Caco-2 (cell line): Measurements from ENCODE around the gene PRDM5. TPM values are rescaled to one million over a fixed set of nuclear protein-coding genes. Genes with fewer than 3 reads are reported as not detected.

Experiments used
- BruUV-seq: library from RNA; stranded (reverse); fragments of 400-500 nt; replicated peaks from 2 replicates; lab custom pipeline; 2021; lab: Mats Ljungman, UMichigan
- CTCF ChIA-PET: fragments of 300-600 bp; sonication (Branson Sonifier 250); formaldehyde crosslinking; loops from one replicate; lab custom pipeline; 2022; ENCODE audit warnings: antibody characterized with exemption; lab: Charles Lee
- POLR2A ChIA-PET: fragments of 300-600 bp; sonication (Branson Sonifier 250); formaldehyde crosslinking; loops from one replicate; lab custom pipeline; 2022; ENCODE audit warnings: antibody characterized with exemption; lab: Charles Lee
- DNase-seq, 2 experiments: peaks; one replicate each; pipeline versions ENCODE4 v3.0.0 to v3.0.0-alpha.2; 2020 to 2022
- H3K27me3 ChIP-seq: replicated peaks from 2 replicates; pipeline ENCODE4 v1.6.0; 2011; ENCODE audit warnings: low read length; ENCODE audit not compliant: control insufficient read depth, insufficient read depth
- H3K36me3 ChIP-seq: 2 replicates; pipeline ENCODE4 v1.5.1; 2011; ENCODE audit warnings: low read length; ENCODE audit not compliant: control insufficient read depth, insufficient read depth
- H3K4me1 ChIP-seq: fragments of 250-450 bp; sonication (Bioruptor Pico); 2 replicates; pipeline ENCODE4 v1.5.1; 2020; ENCODE audit warnings: mild to moderate bottlenecking
- H3K4me3 ChIP-seq: 2 replicates; pipeline ENCODE4 v1.5.1; 2011; ENCODE audit warnings: low read depth, mild to moderate bottlenecking, control low read depth, low read length
- H3K9me3 ChIP-seq: fragments of 250-450 bp; sonication (Bioruptor Pico); 2 replicates; pipeline ENCODE4 v1.5.1; 2020; ENCODE audit warnings: mild to moderate bottlenecking, moderate library complexity
- H3K27ac Mint-ChIP-seq: one replicate; pipeline ENCODE4 v1.8.0; 2022; ENCODE audit warnings: mixed read lengths; ENCODE audit not compliant: unreplicated experiment
- H3K27me3 Mint-ChIP-seq: one replicate; pipeline ENCODE4 v1.8.0; 2022; ENCODE audit warnings: mixed read lengths; ENCODE audit not compliant: insufficient read depth, unreplicated experiment
- H3K36me3 Mint-ChIP-seq: one replicate; pipeline ENCODE4 v1.8.0; 2022; ENCODE audit warnings: mild to moderate bottlenecking, mixed read lengths; ENCODE audit not compliant: insufficient read depth, unreplicated experiment
- H3K4me1 Mint-ChIP-seq: one replicate; pipeline ENCODE4 v1.8.0; 2022; ENCODE audit warnings: low read depth, mixed read lengths; ENCODE audit not compliant: unreplicated experiment
- H3K4me3 Mint-ChIP-seq: one replicate; pipeline ENCODE4 v1.8.0; 2022; ENCODE audit warnings: mild to moderate bottlenecking, moderate library complexity, mixed read lengths; ENCODE audit not compliant: unreplicated experiment
- H3K9me3 Mint-ChIP-seq: one replicate; pipeline ENCODE4 v1.8.0; 2022; ENCODE audit warnings: mixed read lengths; ENCODE audit not compliant: unreplicated experiment
- intact Hi-C: fragments of 100-400 bp; cut with micrococcal nuclease; formaldehyde crosslinking; loops from one replicate; pipeline ENCODE4 v1.10.0; 2022; ENCODE audit not compliant: unreplicated experiment
- total RNA-seq: library from RNA; stranded (reverse); gene quantifications from 2 replicates; pipeline ENCODE4 v1.2.3, GENCODE V29; 2022
- TF ChIP-seq, protein P1 (sequence below), 2 experiments: fragments of 200-600 bp in 1 of 2; IDR thresholded peaks; 1 replicate in 1 of 2; 2 replicates in 1 of 2; pipeline versions ENCODE4 v1.5.1 to v1.8.0; 2011 to 2022; ENCODE audit warnings: antibody characterized with exemption in 1 of 2, control low read depth in 1 of 2, inconsistent platforms in 1 of 2, low read depth in 1 of 2, low read length in 1 of 2, mild to moderate bottlenecking in 1 of 2, moderate library complexity in 1 of 2; ENCODE audit not compliant: insufficient read depth in 1 of 2, severe bottlenecking in 1 of 2, unreplicated experiment in 1 of 2

Gene PRDM5
- total RNA-seq, 1 experiment from 2014 or later = 14.3 TPM

DNA sequence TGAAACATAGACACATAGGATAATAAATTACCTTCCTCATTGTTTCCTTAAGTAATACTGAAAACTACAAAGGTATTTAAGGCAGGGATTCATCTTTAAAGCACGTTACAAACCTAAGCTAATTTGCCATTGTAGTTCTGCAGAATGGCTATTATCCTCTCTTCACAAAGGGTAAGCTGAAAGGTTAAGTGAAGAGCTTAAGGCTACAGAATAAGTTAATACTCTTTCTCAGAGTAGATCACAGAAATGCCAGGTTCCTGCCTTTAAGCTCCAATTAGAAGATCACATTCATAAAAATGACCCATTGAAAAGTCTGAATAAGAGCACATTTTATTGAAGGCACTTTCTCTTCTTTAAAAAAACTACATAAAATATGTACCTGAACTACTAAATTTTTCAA is 42.1 kb upstream of the PRDM5 start:
- peaks cover 6% of the 10 kb centered on the region for H3K27me3 Mint-ChIP-seq
- Histone ChIP-seq H3K4me1 (no peaks in the 10 kb centered on the region), H3K9me3 (no peaks in the 10 kb centered on the region), H3K4me3 (no peak overlapping the region), H3K36me3 (no peaks in the 10 kb centered on the region), H3K27me3 (no peaks in the 10 kb centered on the region)
- no peak for DNase-seq
- no TSS peak for BruUV-seq
- H3K27ac Mint-ChIP-seq = no peak overlapping the region
- H3K4me3 Mint-ChIP-seq = no peak overlapping the region
- no peaks in the 10 kb centered on the region for H3K4me1 Mint-ChIP-seq
- no peaks in the 10 kb centered on the region for H3K9me3 Mint-ChIP-seq
- no peaks in the 10 kb centered on the region for H3K36me3 Mint-ChIP-seq
- POLR2A ChIA-PET = no interaction called here
- intact Hi-C loops = no loop called here
- TF ChIP-seq, protein P1, sequence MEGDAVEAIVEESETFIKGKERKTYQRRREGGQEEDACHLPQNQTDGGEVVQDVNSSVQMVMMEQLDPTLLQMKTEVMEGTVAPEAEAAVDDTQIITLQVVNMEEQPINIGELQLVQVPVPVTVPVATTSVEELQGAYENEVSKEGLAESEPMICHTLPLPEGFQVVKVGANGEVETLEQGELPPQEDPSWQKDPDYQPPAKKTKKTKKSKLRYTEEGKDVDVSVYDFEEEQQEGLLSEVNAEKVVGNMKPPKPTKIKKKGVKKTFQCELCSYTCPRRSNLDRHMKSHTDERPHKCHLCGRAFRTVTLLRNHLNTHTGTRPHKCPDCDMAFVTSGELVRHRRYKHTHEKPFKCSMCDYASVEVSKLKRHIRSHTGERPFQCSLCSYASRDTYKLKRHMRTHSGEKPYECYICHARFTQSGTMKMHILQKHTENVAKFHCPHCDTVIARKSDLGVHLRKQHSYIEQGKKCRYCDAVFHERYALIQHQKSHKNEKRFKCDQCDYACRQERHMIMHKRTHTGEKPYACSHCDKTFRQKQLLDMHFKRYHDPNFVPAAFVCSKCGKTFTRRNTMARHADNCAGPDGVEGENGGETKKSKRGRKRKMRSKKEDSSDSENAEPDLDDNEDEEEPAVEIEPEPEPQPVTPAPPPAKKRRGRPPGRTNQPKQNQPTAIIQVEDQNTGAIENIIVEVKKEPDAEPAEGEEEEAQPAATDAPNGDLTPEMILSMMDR (IDR thresholded peaks at IDR 0.05; ENCODE audit: insufficient read depth in 1 of 2, low read depth in 1 of 2, low read length in 1 of 2, severe bottlenecking in 1 of 2, unreplicated experiment in 1 of 2) = no peak
- CTCF ChIA-PET = no interaction called here

DNA sequence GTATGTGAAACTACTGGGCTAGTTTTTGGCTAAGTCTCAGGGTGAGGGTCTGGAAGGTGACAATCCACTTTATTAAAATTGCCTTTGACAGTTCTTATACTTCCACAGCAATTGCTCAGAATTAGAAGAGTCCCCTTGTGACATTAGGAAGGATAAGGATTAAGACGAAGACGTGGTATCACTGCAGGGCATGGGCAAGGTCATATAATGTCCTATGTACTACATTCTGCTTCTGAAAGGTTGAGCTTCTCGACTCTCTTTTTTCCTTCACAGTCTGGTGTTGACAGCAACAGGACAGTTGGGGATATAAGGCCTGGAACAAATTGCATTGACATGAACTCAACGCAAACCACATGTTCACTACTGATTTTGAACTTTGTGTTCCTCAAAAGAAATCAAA is 40.9 kb upstream of the PRDM5 start:
- no peaks in the 10 kb centered on the region for H3K9me3 ChIP-seq
- Mint-ChIP-seq H3K36me3 (no peaks in the 10 kb centered on the region), H3K27ac (no peak overlapping the region), H3K4me1 (no peaks in the 10 kb centered on the region), H3K4me3 (no peak overlapping the region), H3K27me3 (peaks cover 2% of the 10 kb centered on the region), H3K9me3 (peaks cover 8% of the 10 kb centered on the region)
- intact Hi-C loops = no loop called here
- CTCF ChIA-PET = no interaction called here
- no TSS peak for BruUV-seq
- H3K36me3 ChIP-seq = no peaks in the 10 kb centered on the region
- TF ChIP-seq, protein P1 (IDR thresholded peaks at IDR 0.05; ENCODE audit: insufficient read depth in 1 of 2, low read depth in 1 of 2, low read length in 1 of 2, severe bottlenecking in 1 of 2, unreplicated experiment in 1 of 2) = no peak
- POLR2A ChIA-PET = no interaction called here
- H3K4me1 ChIP-seq = no peaks in the 10 kb centered on the region
- DNase-seq = no peak
- no peaks in the 10 kb centered on the region for H3K27me3 ChIP-seq
- no peak overlapping the region for H3K4me3 ChIP-seq

DNA sequence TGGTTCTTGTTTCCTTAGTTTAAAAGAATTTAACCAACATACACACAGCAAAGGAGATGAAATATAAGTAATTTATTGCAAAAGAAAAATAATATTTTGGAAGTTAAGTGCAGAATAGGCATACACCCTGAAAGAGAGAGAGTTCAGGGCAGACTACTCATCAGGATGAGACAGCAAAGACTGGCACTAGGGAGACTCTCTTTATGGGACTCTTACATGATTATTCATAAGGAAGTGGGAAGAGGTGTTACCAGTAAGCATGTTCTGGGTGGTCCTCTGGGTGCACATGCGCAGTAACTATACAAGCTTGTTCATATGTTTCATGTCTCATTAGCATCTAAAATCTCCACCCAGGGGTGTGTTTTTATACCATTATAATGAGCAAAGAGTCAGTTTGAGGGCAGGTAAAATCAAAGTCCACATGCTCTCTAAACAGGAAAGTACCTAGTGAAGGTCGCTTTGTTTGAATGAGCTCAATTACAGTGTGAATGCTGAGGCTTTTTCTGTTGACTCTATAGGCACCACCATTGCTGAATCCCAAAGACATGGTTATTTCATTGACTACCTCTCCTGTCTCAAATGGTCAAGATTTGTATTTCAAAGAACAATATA is 38.2 kb upstream of the PRDM5 start:
- BruUV-seq = no TSS peak
- Mint-ChIP-seq H3K36me3 (no peaks in the 10 kb centered on the region), H3K27me3 (no peaks in the 10 kb centered on the region), H3K4me1 (no peaks in the 10 kb centered on the region), H3K4me3 (no peak overlapping the region), H3K27ac (no peak overlapping the region), H3K9me3 (peaks cover 10% of the 10 kb centered on the region)
- Histone ChIP-seq H3K9me3 (no peaks in the 10 kb centered on the region), H3K36me3 (no peaks in the 10 kb centered on the region), H3K4me3 (no peak overlapping the region), H3K27me3 (no peaks in the 10 kb centered on the region), H3K4me1 (no peaks in the 10 kb centered on the region)
- CTCF ChIA-PET = no interaction called here
- POLR2A ChIA-PET = no interaction called here
- DNase-seq = no peak
- TF ChIP-seq, protein P1 (IDR thresholded peaks at IDR 0.05; ENCODE audit: insufficient read depth in 1 of 2, low read depth in 1 of 2, low read length in 1 of 2, severe bottlenecking in 1 of 2, unreplicated experiment in 1 of 2) = no peak
- intact Hi-C loops = no loop called here
